Left forelimb (tissue), 1 donor: Measurements from ENCODE around the gene HRK.
"Not testable (repeated sequence)": the region's sequence is repeated elsewhere in the genome, so short reads cannot be mapped to it uniquely, and the experiment has no call there.

Experiments used
- DNase-seq: peaks from one replicate; pipeline ENCODE4 v3.0.0-alpha.2; 2018; ENCODE audit warnings: low spot score

Gene HRK

DNA sequence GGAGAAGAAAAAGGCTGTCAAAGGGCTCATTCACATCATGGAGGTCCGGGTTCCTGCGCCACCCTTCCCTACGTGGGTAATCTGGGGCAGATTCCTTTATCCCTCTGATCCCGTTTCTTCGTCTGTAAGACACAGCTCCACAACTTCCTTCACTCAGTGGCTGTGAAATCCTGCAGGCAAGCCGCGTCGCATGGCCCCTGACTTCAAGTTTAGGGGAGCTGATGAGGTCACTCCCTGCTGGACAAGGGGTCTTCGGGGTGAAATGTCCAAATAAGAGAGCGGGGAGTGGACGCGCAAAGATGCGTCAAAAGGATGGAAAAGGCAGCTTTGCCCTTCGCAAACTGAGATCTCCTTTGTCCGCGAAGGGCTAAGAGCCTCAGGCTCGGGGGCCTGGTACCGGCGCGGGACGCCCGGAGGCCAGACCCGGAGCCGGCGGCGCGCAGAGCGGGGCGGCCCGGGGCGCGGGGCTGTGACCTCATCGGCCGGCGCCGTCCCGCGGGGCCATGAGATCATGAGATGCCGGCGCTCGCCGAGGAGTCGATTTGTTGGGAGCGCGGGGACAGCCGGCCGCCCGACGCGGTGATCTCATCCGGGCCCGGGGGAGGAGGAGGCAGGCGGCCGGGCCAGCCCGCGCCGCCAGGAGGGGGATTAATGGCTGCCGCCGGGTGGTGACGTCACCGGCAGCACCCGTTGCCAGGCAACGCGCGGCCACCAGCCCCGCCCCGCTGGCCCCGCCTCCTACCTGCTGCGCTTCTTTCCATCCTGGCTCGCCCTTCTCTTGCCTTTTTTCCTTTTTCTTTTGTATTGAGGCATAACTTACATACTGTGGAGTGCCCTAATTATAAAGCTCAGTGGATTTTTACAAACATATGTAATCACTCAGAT, 62.1 kb downstream of the HRK start:
- DNase-seq = peak; percentile 92

DNA sequence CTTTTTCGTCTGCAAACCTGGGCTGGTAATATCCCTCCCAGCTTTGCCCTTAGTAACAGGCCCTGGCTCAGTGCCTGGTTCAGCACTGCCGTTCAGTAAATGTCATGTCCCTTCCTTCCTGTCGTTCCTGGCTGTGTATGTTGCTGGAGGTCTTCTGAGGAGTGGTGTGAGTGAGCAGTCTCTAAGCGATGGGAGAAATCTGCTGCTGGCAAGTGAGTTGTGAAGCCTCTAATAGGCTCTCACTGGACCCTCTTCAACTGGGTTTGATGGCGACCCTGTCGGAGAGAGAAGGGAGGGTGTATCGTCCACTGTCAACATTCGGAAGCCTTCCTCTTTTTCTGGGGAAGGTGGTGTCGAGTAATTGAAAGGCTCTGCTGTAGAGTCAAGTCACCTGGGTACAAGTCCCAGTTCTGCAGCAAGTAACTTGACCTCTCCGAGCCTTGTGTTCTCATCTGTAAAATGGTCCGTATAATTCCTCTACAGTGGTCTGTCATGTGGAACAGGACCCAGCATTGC, 62.8 kb downstream of the HRK start:
- DNase-seq = no peak

DNA sequence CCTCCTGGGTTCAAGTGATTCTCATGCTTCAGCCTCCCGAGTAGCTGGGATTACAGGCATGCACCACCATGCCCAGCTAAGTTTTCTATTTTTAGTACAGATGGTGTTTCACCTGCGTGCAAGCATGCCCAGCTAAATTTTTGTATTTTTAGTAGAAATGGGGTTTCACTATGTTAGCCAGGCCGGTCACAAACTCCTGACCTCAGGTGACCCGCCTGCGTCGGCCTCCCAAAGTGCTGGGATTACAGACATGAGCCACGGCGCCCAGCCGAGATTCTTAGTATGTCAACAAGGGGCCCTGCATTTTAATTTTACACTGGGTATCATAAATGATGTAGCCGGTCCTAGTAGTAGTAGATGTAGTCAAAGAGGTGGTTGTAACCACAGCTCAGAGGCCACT, 66.5 kb downstream of the HRK start:
- DNase-seq = not testable (repeated sequence)

DNA sequence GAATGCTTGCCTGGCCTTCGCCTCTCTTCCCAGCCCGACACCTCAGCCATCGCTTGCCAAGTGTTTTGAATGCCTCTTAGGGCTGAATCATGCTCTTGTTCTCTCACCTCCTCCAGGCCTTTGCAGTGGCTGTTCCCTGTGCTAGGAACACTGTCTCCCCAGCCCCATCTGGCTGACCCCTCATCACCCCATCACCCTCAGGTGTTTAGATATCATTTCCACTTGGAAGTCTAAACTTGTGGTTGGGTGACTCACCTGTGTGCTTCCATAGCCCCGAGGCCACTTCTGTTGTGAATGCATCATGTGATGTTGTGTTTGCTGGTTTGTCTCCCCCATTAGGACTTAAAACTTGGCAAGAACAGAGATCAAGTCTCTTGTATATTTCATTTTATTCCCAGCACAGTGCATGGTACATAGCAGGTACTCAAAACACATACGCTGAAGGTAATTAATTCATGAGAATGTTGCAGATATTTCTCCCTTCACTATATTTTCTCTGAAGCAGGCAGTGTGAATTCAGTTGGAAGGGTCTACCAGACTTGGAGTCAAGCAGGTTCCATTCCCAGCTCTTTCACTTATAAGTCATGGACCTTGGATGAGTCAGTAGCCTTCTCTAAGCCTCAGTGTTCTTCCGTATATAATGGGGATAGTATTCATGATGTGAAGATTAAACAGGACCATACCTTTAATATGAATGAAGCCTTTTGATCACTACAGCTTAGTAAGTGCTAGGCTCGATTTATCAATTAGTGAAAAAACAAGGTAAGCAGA, 67.8 kb downstream of the HRK start:
- DNase-seq = no peak

DNA sequence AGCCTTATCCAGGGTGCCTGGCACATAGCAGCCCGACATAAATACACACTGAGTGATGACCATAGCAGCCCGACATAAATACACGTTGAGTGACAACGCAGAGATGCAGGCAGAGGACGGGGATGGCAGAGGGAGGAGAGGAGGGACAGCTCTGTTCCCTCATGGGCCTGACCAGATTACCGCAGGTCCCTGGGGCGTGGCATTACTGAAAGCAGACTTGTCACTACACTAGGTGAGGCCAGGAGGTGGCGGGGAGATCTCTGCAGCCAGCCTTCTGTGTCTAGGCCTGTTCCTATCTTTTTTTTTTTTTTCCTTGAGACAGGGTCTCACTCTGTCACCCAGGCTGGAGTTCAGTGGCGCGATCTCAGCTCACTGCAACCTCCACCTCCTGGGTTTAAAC, 69.0 kb downstream of the HRK start:
- no peak for DNase-seq

DNA sequence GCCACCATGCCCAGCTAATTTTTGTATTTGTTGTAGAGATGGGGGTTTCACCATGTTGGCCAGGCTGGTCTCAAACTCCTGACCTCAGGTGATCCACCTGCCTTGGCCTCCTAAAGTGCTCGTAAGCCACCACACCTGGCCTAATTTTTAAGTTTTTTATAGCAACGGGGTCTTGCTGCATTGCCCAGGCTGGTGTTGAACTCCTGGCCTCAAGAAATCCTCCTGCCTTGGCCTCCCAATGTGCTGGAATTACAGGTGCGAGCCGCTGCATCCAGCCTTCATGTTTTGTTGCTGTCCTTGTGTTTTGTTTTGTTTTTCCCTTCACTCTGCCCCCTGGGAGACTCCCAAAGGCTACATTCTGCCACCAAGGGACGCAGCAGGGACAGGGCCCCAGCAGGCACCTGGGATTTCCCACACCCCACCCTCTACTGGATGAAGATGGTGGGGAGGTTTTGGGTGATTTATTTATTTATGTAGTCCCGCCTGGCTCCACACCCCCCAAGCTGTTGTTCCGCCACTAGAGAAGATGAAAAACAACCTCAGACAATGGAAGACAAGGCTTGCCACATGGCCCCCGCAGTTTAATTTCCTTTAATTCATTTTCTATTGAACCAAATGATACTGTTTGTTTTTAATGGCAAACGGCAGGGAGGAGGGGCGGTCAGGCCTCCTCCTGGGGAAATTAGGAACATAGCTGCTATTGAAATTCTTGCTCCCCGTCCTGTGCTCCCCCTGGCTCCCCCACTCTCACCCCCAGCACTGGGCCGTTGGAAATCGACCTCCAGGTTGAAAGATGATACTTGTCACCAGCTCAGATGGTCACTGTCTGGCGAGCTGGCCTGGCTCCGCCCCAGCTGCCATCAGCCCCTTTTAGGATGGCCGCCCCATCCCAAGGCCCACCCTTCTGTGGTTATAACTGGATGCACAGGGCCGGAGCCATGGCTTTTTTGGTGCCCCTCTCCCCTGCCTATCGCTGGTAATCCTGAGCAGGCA, 72.8 kb downstream of the HRK start:
- no peak for DNase-seq

DNA sequence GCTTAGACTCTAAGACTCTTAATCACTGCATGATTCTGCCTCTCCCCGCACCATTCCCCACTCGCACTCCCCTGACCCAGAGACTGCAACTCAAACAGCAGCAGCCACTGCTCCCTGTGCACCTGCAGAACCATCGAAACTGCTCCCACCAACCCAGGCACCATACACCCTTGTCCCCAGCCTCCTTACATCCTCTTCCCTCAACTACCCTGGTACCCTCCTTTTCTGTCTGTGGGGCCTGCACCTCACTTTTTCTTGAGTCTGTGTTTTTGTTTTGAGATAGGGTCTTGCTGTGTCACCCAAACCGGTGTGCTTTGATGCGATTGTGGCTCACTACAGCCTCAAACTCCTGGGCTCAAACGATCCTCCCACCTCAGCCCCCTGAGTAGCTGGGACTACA, 73.7 kb downstream of the HRK start:
- no peak for DNase-seq

DNA sequence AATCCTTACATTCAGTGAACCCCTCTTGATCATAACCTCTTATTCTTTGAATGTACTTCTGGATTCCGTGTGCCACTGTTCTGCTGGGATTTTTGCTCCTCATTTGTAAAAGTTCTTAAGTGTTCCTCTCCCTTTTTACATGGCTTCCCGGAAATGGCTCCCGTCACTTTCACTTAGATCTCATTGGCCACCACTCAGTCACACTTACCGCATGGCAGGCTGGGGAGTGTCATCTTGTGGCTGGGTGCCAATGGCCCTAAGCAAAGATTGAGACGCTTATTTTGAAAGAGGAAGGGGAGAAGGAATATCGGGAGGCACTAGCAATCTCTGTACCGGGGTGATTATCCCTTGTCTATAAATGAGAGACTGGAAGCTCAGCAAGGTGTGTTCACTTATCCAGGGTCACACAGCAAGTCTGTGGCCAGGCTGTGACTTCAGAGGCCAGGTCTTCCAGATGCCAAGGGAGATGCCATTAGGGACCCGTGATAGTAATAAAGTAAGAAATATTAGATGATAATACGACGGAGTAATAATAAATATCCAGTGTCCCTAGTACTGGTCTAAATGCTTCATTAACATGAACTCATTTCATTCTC, 74.3 kb downstream of the HRK start:
- DNase-seq = no peak
